Measurements from ENCODE around the gene CXCL16. TPM values are rescaled to one million over a fixed set of nuclear protein-coding genes. Genes with fewer than 3 reads are reported as not detected.

Gene CXCL16
- total RNA-seq, 1 experiment from 2014 or later, result 4.5 TPM

DNA sequence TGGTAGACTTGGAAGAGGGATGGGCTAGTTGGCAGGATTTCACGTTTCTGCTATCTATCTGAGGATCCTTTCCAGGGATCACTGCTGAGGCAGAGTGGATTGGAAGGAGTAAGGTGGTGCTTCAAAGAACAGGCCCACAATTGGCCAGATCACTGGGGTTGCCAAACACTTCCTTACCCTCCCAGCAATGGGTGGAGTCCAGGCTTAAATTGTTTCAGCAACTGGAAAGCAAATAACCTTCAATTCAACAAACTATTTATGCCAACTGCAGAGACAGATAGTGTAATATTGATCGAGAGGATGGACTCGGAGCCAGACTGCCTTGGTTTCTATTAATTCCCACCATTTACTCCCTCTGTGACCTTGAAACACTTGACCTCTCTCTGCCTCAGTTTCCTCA lies 27.2 kb downstream of the CXCL16 start:
- Histone ChIP-seq H2BK15ac (ENCODE audit: low read depth, low read length) (no peak overlapping the region), H3K18ac (ENCODE audit: insufficient read length, low read depth, low read length) (no peak overlapping the region), H4K8ac (replicated peaks; ENCODE audit: insufficient read length, low read depth, low read length) (no peak overlapping the region), H4K91ac (ENCODE audit: insufficient read length, low read depth, low read length) (no peak overlapping the region), H3K23me2 (ENCODE audit: insufficient read length, low read depth, low read length, poor library complexity, severe bottlenecking) (peaks cover 12% of the 10 kb centered on the region), H3K27ac (ENCODE audit: insufficient read length, low read depth, low read length) (no peak overlapping the region), H3K4ac (ENCODE audit: low read depth, low read length) (no peak overlapping the region), H3K56ac (ENCODE audit: insufficient read length, low read depth, low read length) (no peak overlapping the region), H2BK120ac (ENCODE audit: low read depth, low read length, poor library complexity, severe bottlenecking) (no peak overlapping the region), H4K20me1 (ENCODE audit: control insufficient read depth, insufficient read depth, insufficient read length) (no peaks in the 10 kb centered on the region), H3K79me2 (ENCODE audit: insufficient read depth, low read length) (no peaks in the 10 kb centered on the region; the same call in 1 of the 2 replicates), H3K23ac (ENCODE audit: insufficient read length, low read depth, low read length) (no peak overlapping the region), H3K9me3 (ENCODE audit: control insufficient read depth, low read depth, low read length) (no peaks in the 10 kb centered on the region), H3K27me3 (ENCODE audit: insufficient read depth, low read length) (no peaks in the 10 kb centered on the region), H3T11ph (ENCODE audit: low read length) (no peak overlapping the region), H3K14ac (ENCODE audit: insufficient read depth, low read length) (no peak overlapping the region), H2BK5ac (ENCODE audit: insufficient read length, low read length) (no peak overlapping the region), H2AK5ac (ENCODE audit: insufficient read length, low read length) (no peak overlapping the region), H4K5ac (ENCODE audit: insufficient read length, low read depth, low read length) (no peak overlapping the region), H3K9ac (ENCODE audit: extremely low read depth, insufficient read length, low read length) (no peak overlapping the region), H3K4me2 (ENCODE audit: insufficient read depth, insufficient read length, low read length) (no peak overlapping the region), H2BK12ac (ENCODE audit: insufficient read length, low read depth, low read length) (no peak overlapping the region), H2AFZ (ENCODE audit: low read length) (no peak overlapping the region), H3K79me1 (ENCODE audit: insufficient read depth, low read depth, low read length, poor library complexity, severe bottlenecking) (no peaks in the 10 kb centered on the region), H2BK20ac (ENCODE audit: low read depth, low read length, poor library complexity, severe bottlenecking) (no peak overlapping the region), H3K4me1 (ENCODE audit: insufficient read depth, low read length) (no peaks in the 10 kb centered on the region)
- no peak for DNase-seq
- peaks cover 15 to 22% (median 19%) of the 10 kb centered on the region in 3 experiments for H3K36me3 Mint-ChIP-seq (ENCODE audit: insufficient read depth in 1 of 3, low read depth in 3 of 3)
- peaks cover 0 to 4% of the 10 kb centered on the region in 2 experiments; a peak in 3 of 5 replicates for H3K9me3 Mint-ChIP-seq
- WGBS (ENCODE audit: extremely low coverage, insufficient read length, low lambda C conversion rate), result no CpG with 5 or more reads among the region's 3 CpGs
- H3K27ac Mint-ChIP-seq, result no peak overlapping the region
- no peak overlapping the region for H3K4me3 Mint-ChIP-seq
- peaks cover 6% of the 10 kb centered on the region for H3K27me3 Mint-ChIP-seq (ENCODE audit: low read depth)
- peaks cover 12 to 17% of the 10 kb centered on the region in 2 experiments for H3K4me1 Mint-ChIP-seq
- TF ChIP-seq, protein P1, sequence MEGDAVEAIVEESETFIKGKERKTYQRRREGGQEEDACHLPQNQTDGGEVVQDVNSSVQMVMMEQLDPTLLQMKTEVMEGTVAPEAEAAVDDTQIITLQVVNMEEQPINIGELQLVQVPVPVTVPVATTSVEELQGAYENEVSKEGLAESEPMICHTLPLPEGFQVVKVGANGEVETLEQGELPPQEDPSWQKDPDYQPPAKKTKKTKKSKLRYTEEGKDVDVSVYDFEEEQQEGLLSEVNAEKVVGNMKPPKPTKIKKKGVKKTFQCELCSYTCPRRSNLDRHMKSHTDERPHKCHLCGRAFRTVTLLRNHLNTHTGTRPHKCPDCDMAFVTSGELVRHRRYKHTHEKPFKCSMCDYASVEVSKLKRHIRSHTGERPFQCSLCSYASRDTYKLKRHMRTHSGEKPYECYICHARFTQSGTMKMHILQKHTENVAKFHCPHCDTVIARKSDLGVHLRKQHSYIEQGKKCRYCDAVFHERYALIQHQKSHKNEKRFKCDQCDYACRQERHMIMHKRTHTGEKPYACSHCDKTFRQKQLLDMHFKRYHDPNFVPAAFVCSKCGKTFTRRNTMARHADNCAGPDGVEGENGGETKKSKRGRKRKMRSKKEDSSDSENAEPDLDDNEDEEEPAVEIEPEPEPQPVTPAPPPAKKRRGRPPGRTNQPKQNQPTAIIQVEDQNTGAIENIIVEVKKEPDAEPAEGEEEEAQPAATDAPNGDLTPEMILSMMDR (conservative IDR thresholded peaks at IDR 0.05), result no peak

All from H9 (cell line).